GM12873 (cell line): ENCODE results near the gene IER3IP1.

Source experiments
- TF ChIP-seq, protein P1 (sequence below): IDR thresholded peaks from 2 replicates; pipeline ENCODE4 v1.5.1; 2012; ENCODE audit warnings: low read depth, mild to moderate bottlenecking, moderate library complexity, low read length, control low read depth; ENCODE audit not compliant: insufficient read depth; ENCODE audit errors: missing control alignments

Gene IER3IP1

GRCh38 chr18:47172476-47172875 lies 3.7 kb downstream of the IER3IP1 start:
- TF ChIP-seq, protein P1, sequence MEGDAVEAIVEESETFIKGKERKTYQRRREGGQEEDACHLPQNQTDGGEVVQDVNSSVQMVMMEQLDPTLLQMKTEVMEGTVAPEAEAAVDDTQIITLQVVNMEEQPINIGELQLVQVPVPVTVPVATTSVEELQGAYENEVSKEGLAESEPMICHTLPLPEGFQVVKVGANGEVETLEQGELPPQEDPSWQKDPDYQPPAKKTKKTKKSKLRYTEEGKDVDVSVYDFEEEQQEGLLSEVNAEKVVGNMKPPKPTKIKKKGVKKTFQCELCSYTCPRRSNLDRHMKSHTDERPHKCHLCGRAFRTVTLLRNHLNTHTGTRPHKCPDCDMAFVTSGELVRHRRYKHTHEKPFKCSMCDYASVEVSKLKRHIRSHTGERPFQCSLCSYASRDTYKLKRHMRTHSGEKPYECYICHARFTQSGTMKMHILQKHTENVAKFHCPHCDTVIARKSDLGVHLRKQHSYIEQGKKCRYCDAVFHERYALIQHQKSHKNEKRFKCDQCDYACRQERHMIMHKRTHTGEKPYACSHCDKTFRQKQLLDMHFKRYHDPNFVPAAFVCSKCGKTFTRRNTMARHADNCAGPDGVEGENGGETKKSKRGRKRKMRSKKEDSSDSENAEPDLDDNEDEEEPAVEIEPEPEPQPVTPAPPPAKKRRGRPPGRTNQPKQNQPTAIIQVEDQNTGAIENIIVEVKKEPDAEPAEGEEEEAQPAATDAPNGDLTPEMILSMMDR: no peak

GRCh38 chr18:47168913-47169312 lies 7.3 kb downstream of the IER3IP1 start:
- TF ChIP-seq, protein P1: no peak

GRCh38 chr18:47168509-47168908 lies 7.7 kb downstream of the IER3IP1 start:
- TF ChIP-seq, protein P1: no peak

DNA sequence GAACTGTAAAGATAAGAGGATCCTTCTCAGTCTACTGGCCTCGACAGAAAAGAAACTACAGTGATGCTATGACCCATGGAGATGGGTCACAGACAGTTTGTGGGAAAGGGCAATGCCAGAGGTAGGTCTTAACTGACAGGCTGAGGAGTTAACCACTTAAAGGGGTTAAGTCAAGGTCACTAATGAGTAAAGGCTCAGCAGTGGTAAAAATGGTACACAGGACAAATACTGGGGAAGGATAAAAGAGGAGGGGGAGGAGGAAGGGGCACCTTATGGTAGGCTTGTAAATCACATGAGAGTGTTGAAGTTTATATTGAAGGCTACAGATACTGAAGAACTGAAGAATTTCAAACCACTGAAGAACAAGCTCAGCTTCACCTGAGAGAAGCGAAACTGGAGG lies 9.9 kb downstream of the IER3IP1 start:
- TF ChIP-seq, protein P1: no peak

DNA sequence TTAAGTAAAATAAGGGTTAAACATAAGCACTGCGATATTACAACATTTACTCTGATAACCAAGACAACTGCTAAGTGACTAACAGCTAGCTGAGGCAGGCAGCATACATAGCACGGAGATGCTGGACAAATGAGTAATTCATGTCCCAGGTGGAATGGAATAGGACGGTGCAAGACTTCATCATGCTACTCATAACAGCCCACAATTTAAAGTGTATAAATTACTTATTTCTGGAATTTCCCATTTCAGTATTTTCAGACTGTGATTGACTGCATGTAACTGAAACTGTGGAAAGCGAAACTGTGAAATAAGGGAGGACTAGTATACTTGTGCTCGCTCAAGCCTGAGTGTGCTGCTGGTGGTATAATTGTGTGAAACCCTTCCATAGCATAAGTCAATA lies 12.9 kb downstream of the IER3IP1 start:
- TF ChIP-seq, protein P1: no peak

DNA sequence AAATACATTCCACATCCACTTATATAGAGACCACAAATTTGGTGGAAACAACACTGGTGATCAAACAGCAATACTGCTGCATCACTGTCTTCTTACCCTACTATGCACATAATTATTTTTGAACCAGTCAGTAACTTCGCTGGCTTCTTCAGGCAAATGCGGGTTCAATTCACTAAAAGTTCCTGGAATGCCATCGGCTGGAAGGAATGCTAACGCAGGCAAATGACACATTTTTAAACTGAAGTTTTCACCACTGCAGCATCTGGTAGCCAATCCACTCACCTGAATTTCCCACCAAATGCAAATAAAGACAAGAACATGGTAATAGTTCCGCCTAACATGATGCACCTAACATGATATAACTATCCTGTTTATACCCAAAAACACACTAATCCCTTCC lies 15.9 kb downstream of the IER3IP1 start:
- TF ChIP-seq, protein P1: no peak

- TF ChIP-seq, protein P1: no peak
These were observed 24.7 kb downstream of the IER3IP1 start for GRCh38 chr18:47151439-47151838.

- TF ChIP-seq, protein P1: no peak
These were observed 25.3 kb downstream of the IER3IP1 start for GRCh38 chr18:47150824-47151366.
